LNCaP clone FGC (cell line): ENCODE measurements around the gene PRMT6.
"Not testable (repeated sequence)": the region's sequence is repeated elsewhere in the genome, so short reads cannot be mapped to it uniquely, and the experiment has no call there.

ENCODE experiments used
- DNase-seq: peaks from one replicate; pipeline ENCODE4 v3.0.0-alpha.2; 2011; ENCODE audit warnings: low read depth
- H3K4me3 ChIP-seq: 2 replicates; pipeline ENCODE4 v1.5.1; 2011; ENCODE audit warnings: mild to moderate bottlenecking, low read depth, low read length, control low read depth
- CTCF ChIP-seq: IDR thresholded peaks from 2 replicates; pipeline ENCODE4 v1.5.1; 2012; ENCODE audit warnings: mild to moderate bottlenecking; ENCODE audit not compliant: control insufficient read depth, insufficient read depth; ENCODE audit errors: extremely low read depth

The PRMT6 gene

DNA sequence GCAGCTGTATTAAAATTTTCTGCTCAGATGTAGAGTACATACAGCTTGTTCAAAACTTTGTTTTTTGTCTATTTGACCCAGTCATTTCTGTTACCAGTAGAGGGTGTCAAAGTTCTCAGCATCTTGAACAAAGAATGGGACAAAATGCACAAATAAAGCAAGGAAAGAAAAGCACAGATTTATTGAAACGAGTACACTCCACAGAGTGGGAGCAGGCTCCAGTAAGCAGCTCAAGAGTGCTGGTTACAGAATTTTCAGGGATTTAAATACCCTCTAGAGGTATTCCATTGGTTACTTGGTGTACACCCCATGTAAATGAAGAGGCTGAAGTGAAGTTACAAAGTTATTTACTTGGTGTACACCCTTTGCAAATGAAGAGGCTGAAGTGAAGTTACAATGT, 8.9 kb upstream of the PRMT6 start:
- DNase-seq, result no peak
- no peak overlapping the region for H3K4me3 ChIP-seq
- no peak for TF ChIP-seq CTCF

GRCh38 chr1:107048241-107048640, 8.2 kb upstream of the PRMT6 start:
- TF ChIP-seq CTCF, result no peak
- H3K4me3 ChIP-seq, result no peak overlapping the region
- no peak for DNase-seq

GRCh38 chr1:107051266-107051665, 5.2 kb upstream of the PRMT6 start:
- DNase-seq, result no peak
- H3K4me3 ChIP-seq, result no peak overlapping the region
- TF ChIP-seq CTCF, result no peak

- H3K4me3 ChIP-seq, result peak overlapping the region; percentile 92
- DNase-seq, result not testable (repeated sequence)
Observed at GRCh38 chr1:107055919-107056425, 502 bp upstream of the PRMT6 start.

- H3K4me3 ChIP-seq, result peak overlapping the region; percentile 92
- 0 out of 2 replicates have a peak, but pooled peaks have one; percentile 2 for TF ChIP-seq CTCF
- DNase-seq, result peak; percentile 21
Observed at GRCh38 chr1:107057197-107058133, 991 bp downstream of the PRMT6 start.

DNA sequence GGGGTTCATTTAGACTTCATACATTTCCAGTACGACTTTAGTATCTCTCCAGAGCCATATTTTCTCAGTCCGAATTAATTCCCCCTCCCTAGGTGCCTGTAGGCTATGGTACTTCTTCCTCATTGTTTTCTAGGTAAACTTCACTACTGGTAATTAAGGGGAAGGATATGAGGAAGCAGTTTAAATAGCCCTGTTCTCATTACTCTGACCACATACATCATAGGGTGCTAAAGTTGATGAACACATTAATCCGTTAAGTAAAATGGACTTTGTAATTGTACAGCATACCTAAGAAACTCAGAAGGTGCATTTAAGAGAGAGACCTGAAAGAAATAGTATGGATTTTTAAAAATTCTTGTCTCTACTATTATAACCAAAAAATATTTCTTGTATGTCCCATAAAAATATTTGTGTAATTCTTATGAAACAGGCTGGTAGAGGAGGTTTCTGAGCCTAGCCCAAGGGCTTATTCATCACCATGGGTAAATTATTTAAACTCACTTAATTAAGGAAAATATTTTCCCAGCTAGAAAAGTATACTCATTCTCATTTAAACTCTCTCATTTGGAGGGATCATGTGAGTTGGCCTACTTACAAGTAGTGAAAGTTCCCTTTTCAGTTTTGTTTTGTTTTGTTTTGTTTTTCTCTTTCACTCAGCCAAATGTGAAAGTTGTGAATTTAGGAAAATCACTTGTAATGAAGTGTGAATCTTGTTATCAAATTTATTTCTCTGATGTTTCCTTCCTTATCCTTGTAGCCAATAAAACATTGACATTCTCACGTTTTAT, 2.0 kb downstream of the PRMT6 start:
- DNase-seq, result no peak
- no peak overlapping the region for H3K4me3 ChIP-seq
- no peak for TF ChIP-seq CTCF

- no peak for TF ChIP-seq CTCF
- no peak overlapping the region for H3K4me3 ChIP-seq
- DNase-seq, result no peak
Observed at GRCh38 chr1:107061886-107062285, 5.4 kb downstream of the PRMT6 start.
